CD4-positive, alpha-beta T cell treated with Interferon gamma for 1 hour (primary cell): ENCODE measurements around the gene PRDM4.
"Not testable (repeated sequence)": the region's sequence is repeated elsewhere in the genome, so short reads cannot be mapped to it uniquely, and the experiment has no call there.

Experiments
- DNase-seq: peaks from one replicate; pipeline ENCODE4 v3.0.0-alpha.2; 2020

The PRDM4 gene

DNA sequence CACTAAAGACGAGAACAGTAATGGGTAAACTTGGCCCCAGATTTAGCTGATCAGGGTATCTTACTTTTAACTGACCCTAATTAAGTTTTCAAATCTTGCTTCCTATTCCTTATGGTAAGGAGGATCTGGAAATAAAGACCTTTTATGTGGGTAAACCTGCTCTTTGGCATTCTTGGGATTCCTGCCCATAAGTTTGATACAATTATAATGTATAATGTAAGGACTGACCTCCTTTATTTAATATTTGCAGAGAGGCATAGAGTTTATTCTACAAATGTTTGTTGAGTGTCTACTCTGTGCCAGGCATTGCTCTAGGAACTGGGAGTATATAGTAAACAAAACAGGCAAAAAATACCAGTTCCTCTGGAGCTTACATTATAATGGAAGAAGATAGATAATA is 4.4 kb upstream of the PRDM4 start:
- DNase-seq, result no peak

DNA sequence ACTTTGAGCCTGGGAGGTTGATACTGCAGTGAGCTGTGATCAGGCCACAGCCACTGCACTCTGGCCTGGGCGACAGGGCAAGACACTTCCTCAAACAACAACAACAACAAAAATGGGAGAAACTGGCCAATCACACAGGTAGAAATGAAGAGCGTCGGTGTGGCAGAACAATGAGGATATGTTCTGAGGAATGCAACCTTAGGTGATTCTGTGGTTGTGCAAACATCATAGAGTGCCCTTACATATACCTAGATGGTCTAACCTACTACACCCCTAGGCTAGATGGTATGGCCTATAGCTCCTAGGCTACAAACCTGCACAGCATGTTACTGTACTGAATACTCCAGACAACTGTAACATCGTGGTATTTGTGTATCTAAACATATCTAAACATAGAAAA is 3.7 kb upstream of the PRDM4 start:
- no peak for DNase-seq

DNA sequence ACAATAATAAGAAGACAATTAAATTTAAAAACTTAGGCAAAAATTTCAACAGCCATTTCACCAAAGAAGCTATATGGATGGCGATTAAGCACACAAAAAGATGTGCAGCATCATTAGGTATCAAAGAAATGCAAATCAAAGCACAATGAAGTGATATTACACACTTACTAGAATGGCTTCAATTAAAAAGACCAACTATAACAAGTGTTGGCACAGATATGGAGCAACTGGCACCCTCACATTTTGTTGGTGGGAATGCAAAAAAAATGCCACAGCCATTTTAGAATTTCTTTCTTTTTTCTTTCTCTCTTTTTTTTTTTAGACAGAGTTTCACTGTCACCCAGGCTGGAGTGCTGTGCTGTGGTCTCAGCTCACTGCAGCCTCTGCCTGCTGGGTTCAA is 1.9 kb upstream of the PRDM4 start:
- DNase-seq, result no peak

DNA sequence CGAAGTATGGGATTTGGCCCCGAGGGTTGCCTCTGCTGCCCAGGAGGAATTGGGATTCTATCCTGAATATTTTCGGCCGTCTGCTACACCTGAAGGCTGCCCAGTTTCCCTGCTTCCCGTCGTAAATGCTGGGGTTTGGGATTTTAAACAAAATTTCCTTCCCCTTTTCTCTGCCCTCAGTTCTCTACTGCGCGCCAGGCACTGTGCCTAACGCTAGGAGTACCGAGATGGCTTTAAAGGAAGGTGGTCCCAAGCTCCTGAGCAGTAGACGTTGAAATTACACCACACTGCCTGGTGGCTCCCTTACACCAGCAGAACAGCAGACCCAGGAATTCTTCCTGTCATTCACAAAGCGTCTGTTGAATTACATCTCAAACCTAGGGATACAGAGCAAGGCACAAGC is 566 bp upstream of the PRDM4 start:
- no peak for DNase-seq

DNA sequence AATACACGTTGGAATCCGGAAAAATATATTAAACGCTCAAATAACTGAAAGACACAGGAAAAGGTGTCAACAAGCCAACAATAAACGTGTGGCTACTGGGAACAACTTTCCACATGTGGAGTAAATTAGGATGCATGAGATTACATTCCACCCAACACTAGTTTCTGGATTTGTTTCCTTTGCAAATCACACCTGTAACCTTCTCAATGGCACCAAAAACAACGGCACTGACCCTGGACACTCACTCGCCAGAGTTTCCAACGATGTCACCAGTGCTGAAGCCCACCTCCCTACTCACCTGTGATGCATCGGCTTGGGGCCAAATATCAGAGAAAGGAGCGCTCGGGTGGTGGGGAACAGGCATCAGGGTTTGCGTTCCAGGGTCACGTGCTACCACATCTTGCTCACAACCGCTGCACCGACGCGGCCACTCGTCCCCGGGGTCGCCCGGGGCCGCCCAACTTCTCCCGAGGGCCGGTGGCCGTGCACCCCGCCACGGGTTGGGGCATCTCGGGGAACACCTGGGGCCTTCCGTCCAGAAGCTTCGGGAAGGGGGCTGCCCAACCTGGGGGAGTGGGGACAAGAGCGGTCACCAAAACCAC is 629 bp downstream of the PRDM4 start:
- DNase-seq, result peak; percentile 7

DNA sequence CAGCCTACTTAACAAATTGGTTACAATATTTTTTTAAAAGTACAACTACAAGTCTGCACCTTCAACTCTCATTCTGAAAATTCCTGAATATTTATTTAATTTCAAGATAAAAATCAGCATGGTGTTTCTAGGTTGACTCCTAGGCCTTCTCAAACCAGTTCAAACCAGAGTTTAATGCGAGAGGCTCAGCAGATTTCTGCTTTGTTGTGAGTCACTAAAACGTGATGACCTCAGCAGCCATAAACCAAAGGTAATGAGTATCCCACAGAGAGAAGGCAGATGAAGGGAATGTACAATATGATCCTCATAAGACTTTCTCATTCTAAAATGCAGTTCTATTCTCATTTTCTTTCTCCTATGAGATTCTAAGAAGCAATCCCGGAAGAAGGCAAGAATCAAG is 1.5 kb downstream of the PRDM4 start:
- DNase-seq, result no peak

DNA sequence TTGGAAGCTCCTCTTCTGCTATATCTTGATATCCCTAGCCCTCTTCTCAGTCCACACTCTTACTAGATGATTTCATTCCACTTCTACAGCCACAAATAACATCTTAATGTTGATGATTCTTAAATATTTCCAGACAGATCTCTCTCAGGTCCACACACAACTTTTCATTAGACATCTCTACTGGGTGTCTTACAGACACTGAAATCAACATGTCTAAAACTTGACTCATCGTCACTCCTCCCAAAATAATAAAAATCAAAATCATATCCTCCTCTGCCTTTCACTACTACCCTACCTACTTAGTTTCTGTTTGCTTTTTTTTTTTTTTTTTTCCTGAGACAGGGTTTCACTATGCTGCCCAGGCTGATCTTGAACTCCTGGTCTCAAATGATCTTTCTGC is 11.9 kb downstream of the PRDM4 start:
- DNase-seq, result no peak

DNA sequence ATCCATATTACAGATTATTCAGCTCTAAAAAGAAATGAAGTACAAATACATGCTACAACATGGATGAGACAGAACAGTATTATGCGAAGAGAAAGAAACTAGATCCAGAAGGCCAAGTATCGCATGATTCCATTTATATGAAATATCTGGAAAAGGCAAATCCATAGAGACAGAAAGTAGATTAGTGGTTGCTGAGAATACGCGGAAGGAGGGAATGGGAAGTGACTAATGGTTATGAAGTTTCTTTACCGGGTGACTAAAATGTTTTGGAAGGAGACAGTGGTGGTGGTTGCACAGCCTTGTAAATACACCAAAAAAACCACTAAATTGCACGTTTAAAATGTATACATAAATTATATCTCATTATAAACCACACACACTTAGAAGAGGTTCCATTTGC is 12.5 kb downstream of the PRDM4 start:
- DNase-seq, result no peak

DNA sequence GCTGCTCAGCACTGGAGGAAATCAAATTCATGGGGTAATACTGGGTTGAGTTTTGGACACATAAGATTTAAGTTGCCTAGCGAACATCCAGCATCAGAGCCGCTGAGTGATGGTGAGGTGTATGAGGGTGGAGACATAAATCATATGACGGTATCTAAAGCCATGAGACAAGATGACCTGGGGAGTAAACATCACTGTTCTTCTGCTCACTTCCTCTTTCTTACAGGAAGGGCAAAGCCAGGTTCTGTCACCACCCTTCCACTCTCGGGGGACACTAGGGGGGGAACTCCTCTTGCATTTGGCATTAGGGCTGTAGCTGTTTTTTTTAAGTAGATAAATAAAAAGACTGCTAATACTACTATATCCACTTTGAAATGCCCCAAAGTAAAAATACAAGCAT is 24.0 kb downstream of the PRDM4 start:
- DNase-seq, result peak; percentile 85

DNA sequence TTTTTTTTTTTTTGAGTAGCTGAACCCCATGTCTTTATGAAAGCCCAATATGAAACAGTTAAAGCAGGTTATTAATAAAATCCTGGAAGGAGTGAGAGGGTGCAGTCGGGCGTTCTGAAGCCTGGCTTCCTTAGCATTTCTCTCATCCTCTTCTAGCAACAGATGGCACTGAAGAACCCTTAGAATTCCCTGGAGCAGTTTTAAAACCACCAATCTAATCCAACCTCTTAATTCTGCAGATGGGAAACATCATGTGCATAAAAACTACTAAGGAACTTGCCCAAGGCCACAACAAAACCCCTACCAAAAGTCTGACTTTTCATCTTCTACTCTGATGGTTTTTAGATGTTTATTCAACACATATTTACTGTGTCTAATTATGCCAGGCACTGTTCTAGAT is 25.2 kb downstream of the PRDM4 start:
- no peak for DNase-seq

DNA sequence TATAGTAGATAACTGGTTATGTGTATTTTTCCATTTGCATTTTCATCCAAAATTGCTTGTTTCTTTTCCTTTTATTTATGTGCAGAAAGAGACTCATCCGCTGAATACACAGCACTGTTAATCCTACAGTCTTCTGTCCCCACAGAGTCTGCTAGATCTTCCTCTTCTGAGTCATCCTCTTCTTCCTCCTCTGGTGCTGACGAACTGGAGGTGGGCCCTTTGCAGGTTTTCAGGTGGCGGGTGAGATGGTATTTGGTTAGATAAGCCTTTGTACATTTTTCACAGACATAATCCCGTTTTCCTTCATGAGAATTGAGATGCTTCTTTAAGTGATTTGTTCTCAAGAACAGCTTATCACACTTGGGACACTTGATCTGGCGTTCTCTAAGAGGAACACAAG is 26.8 kb downstream of the PRDM4 start:
- no peak for DNase-seq

DNA sequence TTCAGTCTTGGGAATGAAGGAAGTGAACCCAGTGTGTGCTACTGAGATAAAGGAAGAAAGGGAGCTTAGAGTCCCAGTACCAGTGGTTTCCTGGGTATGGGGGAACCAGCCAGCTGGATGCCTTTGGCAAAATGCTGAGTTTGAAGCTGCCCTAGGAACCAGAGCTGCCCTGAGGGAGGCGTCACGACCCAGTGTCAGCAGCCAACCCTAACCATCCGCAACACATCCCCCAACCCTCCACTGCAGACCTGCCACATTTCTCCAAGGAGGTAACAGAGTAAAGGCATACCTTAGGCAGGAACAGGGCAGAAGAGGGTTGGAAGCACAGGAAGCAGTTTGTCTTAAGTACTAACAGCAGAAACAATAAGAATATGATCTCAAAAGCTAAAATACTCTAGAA is 28.6 kb downstream of the PRDM4 start:
- DNase-seq, result no peak

DNA sequence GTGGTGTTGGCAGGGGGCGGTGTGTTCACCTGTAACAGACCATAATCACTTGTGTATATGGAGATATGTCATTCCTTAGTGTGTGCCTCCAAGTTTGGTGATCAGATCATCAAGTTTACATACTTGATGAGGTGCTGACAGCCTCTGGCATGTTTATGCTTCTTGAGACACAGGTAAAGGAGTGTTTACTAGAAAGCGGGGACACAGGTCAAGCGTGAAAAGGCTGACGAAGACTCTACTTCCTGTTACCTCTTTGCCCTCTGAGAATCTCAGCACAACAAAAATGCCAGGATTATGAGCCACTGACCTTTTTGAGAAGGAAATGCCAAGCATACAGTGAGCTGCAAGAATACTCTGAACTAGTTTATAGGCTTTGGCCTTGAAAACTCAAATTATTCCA is 29.6 kb downstream of the PRDM4 start:
- peak; percentile 55 for DNase-seq

DNA sequence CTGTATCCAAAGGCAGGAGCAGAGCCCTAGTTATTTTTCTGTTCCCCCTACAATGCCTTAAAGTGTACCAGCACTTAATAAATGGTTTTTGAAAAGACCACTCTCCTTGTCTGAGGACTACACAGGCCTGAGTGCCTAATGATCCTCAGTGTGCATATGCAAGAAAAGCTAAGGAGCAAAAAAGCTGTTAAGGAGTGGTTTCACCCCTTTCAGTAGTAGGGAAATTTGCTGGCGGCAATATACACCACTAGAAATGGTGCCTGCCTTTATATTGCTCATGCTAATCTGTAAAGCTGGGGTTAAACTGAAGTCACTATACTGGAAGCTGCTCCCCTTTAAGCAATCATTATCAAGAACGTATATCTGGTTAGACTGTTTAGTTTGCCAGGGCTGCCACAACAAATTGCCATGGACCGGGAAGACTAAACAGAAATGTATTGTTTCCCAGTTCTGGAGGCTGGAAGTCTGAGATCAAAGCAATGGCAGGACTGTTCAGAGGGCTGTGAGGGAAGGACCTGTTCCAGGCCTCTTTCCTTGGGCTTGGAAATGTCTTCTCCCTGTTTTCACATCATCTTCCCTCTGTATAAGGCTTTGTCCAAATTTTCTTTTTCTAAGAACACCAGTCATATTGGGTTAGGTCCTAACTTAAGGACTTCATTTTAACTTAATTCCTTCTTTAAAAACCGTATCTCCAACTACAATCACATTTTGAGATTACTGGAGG is 30.2 kb downstream of the PRDM4 start:
- DNase-seq, result no peak

DNA sequence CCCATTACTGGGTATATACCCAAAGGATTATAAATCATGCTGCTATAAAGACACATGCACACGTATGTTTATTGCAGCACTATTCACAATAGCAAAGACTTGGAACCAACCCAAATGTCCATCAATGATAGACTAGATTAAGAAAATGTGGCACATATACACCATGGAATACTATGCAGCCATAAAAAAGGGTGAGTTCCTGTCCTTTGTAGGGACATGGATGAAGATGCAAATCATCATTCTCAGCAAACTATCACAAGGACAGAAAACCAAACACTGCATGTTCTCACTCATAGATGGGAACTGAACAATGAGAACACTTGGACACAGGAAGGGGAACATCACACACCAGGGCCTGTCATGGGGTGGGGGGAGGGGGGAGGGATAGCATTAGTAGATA is 33.2 kb downstream of the PRDM4 start:
- DNase-seq, result not testable (repeated sequence)

DNA sequence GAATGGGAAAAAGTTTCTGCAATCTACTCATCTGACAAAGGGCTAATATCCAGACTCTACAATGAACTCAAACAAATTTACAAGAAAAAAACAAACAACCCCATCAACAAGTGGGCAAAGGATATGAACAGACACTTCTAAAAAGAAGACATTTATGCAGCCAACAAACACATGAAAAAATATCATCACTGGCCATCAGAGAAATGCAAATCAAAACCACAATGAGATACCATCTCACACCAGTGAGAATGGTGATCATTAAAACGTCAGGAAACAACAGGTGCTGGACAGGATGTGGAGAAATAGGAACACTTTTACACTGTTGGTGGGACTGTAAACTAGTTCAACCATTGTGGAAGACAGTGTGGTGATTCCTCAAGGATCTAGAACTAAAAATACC is 33.6 kb downstream of the PRDM4 start:
- DNase-seq, result not testable (repeated sequence)

DNA sequence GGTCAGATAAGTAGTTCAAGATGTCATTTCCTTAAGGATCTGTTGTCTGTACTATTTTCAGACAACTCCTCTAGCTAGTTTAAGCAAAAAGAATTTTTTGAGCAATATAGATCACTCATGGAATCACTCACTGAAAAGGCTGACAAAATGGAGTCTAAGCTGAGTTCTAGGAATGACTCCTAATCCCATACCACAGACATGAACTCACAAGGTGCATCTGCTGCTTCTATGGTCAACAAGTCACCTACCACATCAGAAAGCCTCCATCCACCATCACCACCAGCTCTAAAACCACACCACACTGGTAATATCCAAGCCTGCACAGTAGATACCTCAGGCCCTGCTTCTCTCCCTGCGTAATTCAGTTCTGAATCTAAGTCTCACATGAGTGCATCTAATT is 42.3 kb downstream of the PRDM4 start:
- no peak for DNase-seq

DNA sequence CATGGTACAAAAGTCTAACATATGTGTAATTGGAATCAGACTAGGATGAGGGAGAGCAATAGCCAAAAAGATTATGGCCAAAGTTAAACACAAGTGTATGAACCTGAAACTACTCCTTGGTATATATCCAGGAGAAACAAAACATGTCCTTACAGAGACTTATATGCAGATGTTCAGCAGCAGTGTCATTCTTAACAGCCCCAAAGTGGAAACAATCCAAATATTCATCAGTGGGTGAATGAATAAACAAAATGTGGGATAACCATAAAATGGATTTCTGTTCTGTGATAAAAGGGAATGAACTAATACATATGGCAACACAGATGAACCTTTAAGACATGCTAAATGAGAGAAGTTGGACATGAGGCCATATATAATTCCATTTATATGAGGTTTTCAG is 45.2 kb downstream of the PRDM4 start:
- DNase-seq, result no peak

DNA sequence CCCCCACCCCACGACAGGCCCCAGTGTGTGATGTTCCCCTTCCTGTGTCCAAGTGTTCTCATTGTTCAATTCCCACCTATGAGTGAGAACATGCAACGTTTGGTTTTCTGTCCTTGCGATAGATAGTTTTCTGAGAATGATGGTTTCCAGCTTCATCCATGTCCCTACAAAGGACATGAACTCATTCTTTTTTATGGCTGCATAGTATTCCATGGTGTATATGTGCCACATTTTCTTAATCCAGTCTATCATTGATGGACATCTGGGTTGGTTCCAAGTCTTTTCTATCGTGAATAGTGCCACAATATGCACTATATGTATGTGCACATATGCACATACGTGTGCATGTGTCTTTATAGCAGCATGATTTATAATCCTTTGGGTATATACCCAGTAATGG is 55.4 kb downstream of the PRDM4 start:
- not testable (repeated sequence) for DNase-seq

DNA sequence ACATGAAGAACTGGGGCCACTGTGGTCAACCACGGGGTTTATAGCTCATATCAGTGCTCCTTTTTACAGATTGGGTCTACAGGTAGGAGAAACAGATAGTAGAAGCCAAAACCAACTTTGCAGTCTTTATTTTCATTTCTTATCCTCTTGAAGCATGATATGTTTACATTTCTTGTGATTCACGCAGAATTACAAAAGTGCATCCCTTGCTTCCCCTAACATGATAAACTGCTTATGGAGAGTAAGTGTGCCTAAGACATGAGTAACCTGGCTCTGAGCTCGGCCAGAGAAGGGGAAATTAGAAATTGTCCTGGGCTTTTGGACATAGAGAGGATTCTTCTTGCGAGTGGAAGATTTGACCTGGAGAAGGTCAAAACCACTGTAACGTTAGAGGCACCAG is 56.9 kb downstream of the PRDM4 start:
- DNase-seq, result no peak

DNA sequence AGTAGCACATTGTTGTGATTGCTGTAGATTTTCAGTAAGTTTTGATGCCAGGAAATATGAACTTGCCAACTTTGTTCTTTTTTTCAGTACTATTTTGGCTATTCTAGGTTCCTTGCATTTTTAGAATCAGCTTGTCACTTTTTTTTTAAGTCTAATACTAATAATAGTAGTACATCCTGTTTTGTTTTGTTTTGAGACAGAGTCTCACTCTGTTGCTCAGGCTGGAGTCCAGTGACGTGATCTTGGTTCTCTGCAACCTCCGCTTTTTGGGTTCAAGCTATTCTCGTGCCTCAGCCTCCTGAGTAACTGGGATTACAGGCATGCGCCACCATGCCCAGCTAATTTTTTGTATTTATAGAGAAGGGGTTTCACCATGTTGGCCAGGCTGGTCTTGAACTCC is 58.8 kb downstream of the PRDM4 start:
- no peak for DNase-seq

DNA sequence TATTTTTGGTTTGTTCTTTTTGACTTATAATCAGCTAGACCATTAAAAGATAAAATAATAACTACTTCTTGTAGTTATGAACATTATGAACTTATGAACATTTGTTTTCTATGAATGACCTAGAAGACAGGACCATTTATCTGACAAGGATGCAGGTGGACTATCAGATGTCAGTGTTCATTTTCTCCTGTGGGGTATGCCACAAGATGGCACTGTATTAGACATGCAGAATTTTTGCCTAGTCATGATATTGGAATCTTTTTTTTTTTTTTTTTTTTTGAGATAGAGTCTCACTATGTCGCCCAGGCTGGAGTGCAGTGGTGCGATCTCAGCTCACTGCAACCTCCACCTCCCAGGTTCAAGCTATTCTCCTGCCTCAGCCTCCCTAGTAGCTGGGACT is 65.2 kb downstream of the PRDM4 start:
- DNase-seq, result not testable (repeated sequence)

DNA sequence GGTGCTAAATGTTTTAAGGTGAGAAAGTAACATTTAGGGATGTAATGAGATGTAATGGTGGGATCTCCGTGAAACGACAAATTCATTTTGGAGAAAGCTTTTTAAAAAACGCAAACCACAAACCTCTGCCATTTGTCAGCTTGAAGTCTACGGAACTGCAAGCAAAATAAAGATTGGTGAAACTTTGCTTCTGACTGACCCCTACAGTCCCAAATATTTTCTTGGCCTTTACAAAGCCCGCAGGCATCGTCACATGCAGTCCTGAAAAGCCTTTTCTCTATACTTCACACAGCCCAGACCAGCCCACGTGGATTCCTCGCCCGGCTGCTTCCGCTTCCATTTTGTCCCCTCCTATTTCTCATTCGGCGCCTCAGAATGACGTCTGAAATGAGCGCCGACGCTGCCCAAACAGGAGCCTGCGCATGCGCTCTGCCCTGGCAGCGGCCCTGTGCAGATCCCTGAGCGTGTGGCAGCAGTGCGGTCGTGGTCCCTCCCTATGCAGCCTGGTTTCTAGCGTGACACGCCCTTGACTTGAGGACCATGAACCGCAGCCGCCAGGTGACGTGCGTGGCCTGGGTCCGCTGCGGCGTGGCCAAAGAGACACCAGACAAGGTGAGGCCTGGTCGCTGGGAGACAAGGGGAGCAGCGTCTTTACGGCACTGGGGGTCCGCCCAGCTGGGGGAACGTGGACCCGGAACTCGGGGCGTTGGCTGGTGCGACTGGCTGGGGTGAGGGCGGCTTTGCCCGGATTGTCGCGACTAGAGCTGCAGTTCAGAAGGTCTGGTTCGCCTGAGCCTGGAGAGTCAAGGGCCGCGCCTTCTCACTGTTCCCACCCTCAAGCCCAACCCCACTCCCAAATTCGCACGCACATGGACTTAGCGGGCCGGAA is 75.3 kb downstream of the PRDM4 start, which contains the start of gene PWP1:
PWP1 (plus strand) TSS at position 440 of the 889 bp plus-strand sequence; CDS start at position 541, 101 bp downstream.
- peak; percentile 95 for DNase-seq

DNA sequence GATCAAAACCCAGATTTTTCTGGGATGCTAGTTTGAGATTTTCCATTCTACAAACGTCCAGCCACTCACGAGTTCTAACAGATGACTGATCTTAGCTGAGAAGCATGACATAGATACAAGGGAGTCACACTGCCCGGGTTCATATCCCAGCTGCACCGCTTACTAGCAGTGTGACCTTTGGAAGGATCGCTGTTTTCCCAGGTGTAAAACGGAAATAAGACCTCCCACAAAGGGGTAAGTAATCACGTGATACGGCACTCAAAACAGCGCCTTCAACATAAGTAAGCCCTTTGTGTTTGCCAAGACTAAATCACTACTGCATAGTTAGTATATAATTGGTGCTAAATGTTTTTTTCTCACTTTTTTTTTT is 76.0 kb downstream of the PRDM4 start:
- DNase-seq, result no peak
